OCI-LY7 (cell line): ENCODE results near the gene RNF115.

ENCODE experiments used
- CTCF ChIP-seq: fragments of 200-600 bp; sonication (generic); conservative IDR thresholded peaks from 2 replicates; pipeline ENCODE4 v1.5.1; 2014; ENCODE audit warnings: mild to moderate bottlenecking, antibody characterized with exemption, low read length, moderate library complexity, mixed read lengths
- EZH2phosphoT487 ChIP-seq: fragments of 200-600 bp; sonication (generic); IDR thresholded peaks from 2 replicates; pipeline ENCODE4 v1.6.1; 2018; ENCODE audit warnings: low read depth, borderline replicate concordance, mild to moderate bottlenecking, mixed run types, antibody characterized with exemption, low read length, moderate library complexity, mixed read lengths

GRCh38 chr1:145758116-145758515 lies 65.8 kb downstream of the RNF115 start:
- no peak for TF ChIP-seq CTCF
- TF ChIP-seq EZH2phosphoT487, result no peak
